Measurements from ENCODE around the gene DPEP2. TPM values are rescaled to one million over a fixed set of nuclear protein-coding genes. Genes with fewer than 3 reads are reported as not detected.

The DPEP2 gene
- total and polyA plus RNA-seq, 2 of the 13 experiments (the other 11 are each of a cell fraction or from before 2014, with no cell fraction given) = 0.18 TPM; not detected in 1

- TF ChIP-seq ZNF276 (CRISPR knock-in tag; IDR thresholded peaks at IDR 0.05; ENCODE audit: low read depth) (no peak), SAFB2 (CRISPR knock-in tag; IDR thresholded peaks at IDR 0.05; ENCODE audit: borderline replicate concordance, low read depth) (no peak), ZNF547 (CRISPR knock-in tag; IDR thresholded peaks at IDR 0.05) (no peak), ZSCAN21 (CRISPR knock-in tag; IDR thresholded peaks at IDR 0.05; ENCODE audit: borderline replicate concordance) (no peak), ELF1 (CRISPR knock-in tag; IDR thresholded peaks at IDR 0.05) (no peak)
Observed at GRCh38 chr16:67950335-67950843, 48.9 kb downstream of the DPEP2 start (continued).

GRCh38 chr16:67949645-67950044 lies 49.6 kb downstream of the DPEP2 start:
- Histone ChIP-seq H3K27me3 (ENCODE audit: control insufficient read depth in 1 of 2, insufficient read depth in 2 of 2, low read length in 2 of 2) (no peaks in the 10 kb centered on the region), H3K36me3 (replicated peaks in 1 of 2; ENCODE audit: control insufficient read depth in 1 of 2, insufficient read depth in 2 of 2, low read length in 2 of 2) (peaks cover 69 to 91% of the 10 kb centered on the region in 2 experiments), H4K20me1 (ENCODE audit: insufficient read depth, low read length) (no peaks in the 10 kb centered on the region; the same call in 1 of the 2 replicates), H3K4me3 (replicated peaks in 1 of 3; ENCODE audit: insufficient read depth in 1 of 3, low read depth in 2 of 3, low read length in 3 of 3) (no peak overlapping the region), H3K9me3 (ENCODE audit: low read length) (no peaks in the 10 kb centered on the region), H3K4me2 (ENCODE audit: low read depth, low read length) (no peak overlapping the region), H3K4me1 (ENCODE audit: insufficient read depth, low read length) (peaks cover 21% of the 10 kb centered on the region), H3K9ac (ENCODE audit: insufficient read depth, low read depth, low read length) (no peak overlapping the region), H3K27ac (ENCODE audit: extremely low read length, insufficient read depth, low read length) (no peak overlapping the region), H3K79me2 (ENCODE audit: insufficient read depth, low read length) (no peaks in the 10 kb centered on the region), H2AFZ (ENCODE audit: low read length) (no peak overlapping the region)
- DNase-seq (ENCODE audit: low spot score) (no peak), ATAC-seq (no peak), FAIRE-seq (no peak)
- intact Hi-C loops (cut with micrococcal nuclease; ENCODE audit: unreplicated experiment) (no loop called here), in situ Hi-C loops (cut with HindIII; ENCODE audit: extremely low pct_ligation_motif_present, low pct_unique_long_range_greater_than_20kb) (no loop called here)
- TF ChIP-seq GFI1 (CRISPR knock-in tag; IDR thresholded peaks at IDR 0.05; ENCODE audit: borderline replicate concordance) (no peak), CREB3 (CRISPR knock-in tag; IDR thresholded peaks at IDR 0.05) (no peak), MLXIP (CRISPR knock-in tag; IDR thresholded peaks at IDR 0.05; ENCODE audit: borderline replicate concordance) (no peak), ZNF335 (CRISPR knock-in tag; IDR thresholded peaks at IDR 0.05) (no peak), HNRNPUL1 (IDR thresholded peaks at IDR 0.05; ENCODE audit: low read depth, low read length) (no peak), ZFP82 (CRISPR knock-in tag; IDR thresholded peaks at IDR 0.05; ENCODE audit: borderline replicate concordance) (no peak), HNRNPLL (IDR thresholded peaks at IDR 0.05; ENCODE audit: low read depth, low read length, poor library complexity, severe bottlenecking) (no peak), KDM3A (CRISPR knock-in tag; IDR thresholded peaks at IDR 0.05; ENCODE audit: low read depth) (no peak), RBM22 (optimal IDR thresholded peaks at IDR 0.05; ENCODE audit: low read length) (peak; percentile 70), ZSCAN25 (CRISPR knock-in tag; IDR thresholded peaks at IDR 0.05) (no peak), AGO2 (optimal IDR thresholded peaks at IDR 0.05; ENCODE audit: low read depth, low read length) (peak; percentile 87), NRL (CRISPR knock-in tag; IDR thresholded peaks at IDR 0.05; ENCODE audit: borderline replicate concordance) (no peak)
- ChIA-PET POLR2A (interaction anchor here (13.6 kb wide), 1 partner anchor 14 kb away, joined by 226 read pairs; the partner anchor contains the start of gene SLC12A4), CTCF (ENCODE audit: low intra/inter-chr PET ratio, low total read pairs) (no interaction called here)
- BruUV-seq (replicated peaks) = no TSS peak
- 100% methylated on average over 5 of the region's 11 CpGs for WGBS (ENCODE audit: low lambda C conversion rate)

All from HepG2 (cell line).